Panc1 (cell line): ENCODE results near the gene C5orf34. TPM values are rescaled to one million over a fixed set of nuclear protein-coding genes. Genes with fewer than 3 reads are reported as not detected.

ENCODE experiments used
- ATAC-seq: fragments of 200-7000 bp; cut with Tn5 transposase; 2 replicates; pipeline ENCODE4 v1.9.1; 2020; ENCODE audit warnings: mild to moderate bottlenecking, moderate library complexity
- BruUV-seq: library from RNA; stranded (reverse); fragments of 400-500 nt; replicated peaks from 2 replicates; lab custom pipeline; 2021; lab: Mats Ljungman, UMichigan
- CTCF ChIA-PET: fragments of 300-600 bp; sonication (Branson Sonifier 250); formaldehyde crosslinking; loops from one replicate; lab custom pipeline; 2022; ENCODE audit warnings: antibody characterized with exemption; lab: Charles Lee
- POLR2A ChIA-PET: fragments of 300-600 bp; sonication (Branson Sonifier 250); formaldehyde crosslinking; loops from one replicate; lab custom pipeline; 2022; ENCODE audit warnings: antibody characterized with exemption; lab: Charles Lee
- DNase-seq: peaks from one replicate; pipeline ENCODE4 v3.0.0-alpha.2; 2010; ENCODE audit warnings: low read depth, low spot score
- H3K27ac ChIP-seq: 2 replicates; pipeline ENCODE4 v1.5.1; 2011; ENCODE audit warnings: mild to moderate bottlenecking, low read length, inconsistent platforms
- H3K27me3 ChIP-seq: fragments of 200-500 bp; sonication (Bioruptor generic); 2 replicates; pipeline ENCODE4 v1.6.0; 2014; ENCODE audit warnings: low read length, inconsistent platforms; ENCODE audit not compliant: control insufficient read depth, insufficient read depth
- H3K36me3 ChIP-seq: fragments of 200-500 bp; sonication (Bioruptor generic); 2 replicates; pipeline ENCODE4 v1.5.1; 2014; ENCODE audit warnings: inconsistent platforms, mild to moderate bottlenecking, low read length, moderate library complexity; ENCODE audit not compliant: control insufficient read depth, insufficient read depth
- H3K4me1 ChIP-seq: 2 replicates; pipeline ENCODE4 v1.5.1; 2011; ENCODE audit warnings: inconsistent platforms, mild to moderate bottlenecking, low read length, moderate library complexity; ENCODE audit not compliant: control insufficient read depth, insufficient read depth
- H3K4me3 ChIP-seq, 2 experiments: 2 replicates each; pipeline ENCODE4 v1.5.1; 2011 to 2012; ENCODE audit warnings: low read depth in 2 of 2, low read length in 2 of 2, mild to moderate bottlenecking in 2 of 2, inconsistent platforms in 1 of 2, moderate library complexity in 1 of 2
- H3K9me3 ChIP-seq: fragments of 200-500 bp; sonication (Bioruptor generic); 2 replicates; pipeline ENCODE4 v1.5.1; 2014; ENCODE audit warnings: low read depth, mild to moderate bottlenecking, inconsistent platforms, low read length, moderate library complexity; ENCODE audit not compliant: control insufficient read depth, insufficient read depth
- CTCF ChIP-seq: fragments of 450-650 bp; IDR thresholded peaks from 2 replicates; pipeline ENCODE4 v1.5.1; 2017; ENCODE audit warnings: mild to moderate bottlenecking
- POLR2AphosphoS5 ChIP-seq: IDR thresholded peaks from 2 replicates; pipeline ENCODE4 v1.6.1; 2012; ENCODE audit warnings: mild to moderate bottlenecking, low read depth, low read length, moderate library complexity
- REST ChIP-seq, 2 experiments: IDR thresholded peaks; 2 replicates each; pipeline ENCODE4 v1.6.1; 2011 to 2012; ENCODE audit warnings: low read depth in 2 of 2, control low read depth in 1 of 2, low read length in 1 of 2, mild to moderate bottlenecking in 1 of 2, moderate library complexity in 1 of 2; ENCODE audit not compliant: insufficient read depth in 1 of 2
- SIN3A ChIP-seq: IDR thresholded peaks from 2 replicates; pipeline ENCODE4 v1.6.1; 2012; ENCODE audit warnings: low read depth, mild to moderate bottlenecking, low read length, moderate library complexity, borderline replicate concordance; ENCODE audit not compliant: insufficient read depth
- TCF7L2 ChIP-seq: IDR thresholded peaks from 2 replicates; pipeline ENCODE4 v1.6.1; 2011; ENCODE audit warnings: mild to moderate bottlenecking, low read depth, low read length, inconsistent platforms
- in situ Hi-C: cut with HindIII; loops from 2 replicates; pipeline ENCODE4 v1.10.0; 2016; ENCODE audit warnings: low sequenced_read_pairs, low pct_unique_long_range_greater_than_20kb
- intact Hi-C: fragments of 100-400 bp; cut with micrococcal nuclease; formaldehyde crosslinking; loops from one replicate; pipeline ENCODE4 v1.10.0; 2022; ENCODE audit not compliant: unreplicated experiment
- total RNA-seq: library from RNA; stranded (reverse); gene quantifications from one replicate; pipeline ENCODE4 v1.2.1, GENCODE V29; 2021; ENCODE audit not compliant: unreplicated experiment

The C5orf34 gene
- total RNA-seq, 1 experiment from 2014 or later: 6.3 TPM

DNA sequence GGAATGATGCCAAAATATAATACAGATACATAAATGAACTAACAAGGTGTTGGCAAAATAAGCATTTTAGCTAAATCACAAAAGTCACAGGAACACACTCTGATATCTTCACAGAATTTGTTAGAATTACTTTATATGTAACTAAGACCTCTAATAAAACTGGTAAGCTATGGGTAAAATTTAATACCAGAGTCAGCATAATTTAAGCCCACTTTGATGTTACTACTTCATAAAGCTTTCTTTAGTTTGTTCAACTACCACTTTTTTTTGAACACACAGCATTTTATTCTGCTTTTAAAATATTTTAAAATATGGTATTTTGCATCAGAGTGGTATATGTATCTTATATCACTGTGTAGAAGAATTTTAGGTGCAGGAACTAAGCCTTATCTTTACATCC is 22.0 kb upstream of the C5orf34 start:
- ChIA-PET CTCF (no interaction called here), POLR2A (no interaction called here)
- ATAC-seq (no peak), DNase-seq (no peak)
- in situ Hi-C loops: no loop called here
- Histone ChIP-seq H3K27ac (no peak overlapping the region), H3K4me1 (no peaks in the 10 kb centered on the region), H3K27me3 (no peaks in the 10 kb centered on the region), H3K9me3 (no peaks in the 10 kb centered on the region), H3K36me3 (peaks cover 73% of the 10 kb centered on the region), H3K4me3 (no peak overlapping the region)
- TF ChIP-seq CTCF: no peak
- TF ChIP-seq REST (IDR thresholded peaks at IDR 0.05; ENCODE audit: insufficient read depth in 1 of 2, low read depth in 2 of 2, low read length in 1 of 2): no peak
- TF ChIP-seq SIN3A: no peak
- TF ChIP-seq TCF7L2: no peak
- TF ChIP-seq POLR2AphosphoS5: no peak
- intact Hi-C loops: no loop called here
- no TSS peak for BruUV-seq

GRCh38 chr5:43533646-43534045 is 18.7 kb upstream of the C5orf34 start:
- intact Hi-C loops (no loop called here), in situ Hi-C loops (no loop called here)
- ChIA-PET POLR2A (no interaction called here), CTCF (no interaction called here)
- TF ChIP-seq REST (IDR thresholded peaks at IDR 0.05; ENCODE audit: insufficient read depth in 1 of 2, low read depth in 2 of 2, low read length in 1 of 2) (no peak), TCF7L2 (no peak), POLR2AphosphoS5 (no peak), SIN3A (no peak), CTCF (no peak)
- DNase-seq (no peak), ATAC-seq (no peak)
- Histone ChIP-seq H3K9me3 (no peaks in the 10 kb centered on the region), H3K4me1 (no peaks in the 10 kb centered on the region), H3K27me3 (no peaks in the 10 kb centered on the region), H3K36me3 (peaks cover 74% of the 10 kb centered on the region), H3K27ac (no peak overlapping the region), H3K4me3 (no peak overlapping the region)
- BruUV-seq: no TSS peak
